ENCODE results near the gene CAMK4.

DNA sequence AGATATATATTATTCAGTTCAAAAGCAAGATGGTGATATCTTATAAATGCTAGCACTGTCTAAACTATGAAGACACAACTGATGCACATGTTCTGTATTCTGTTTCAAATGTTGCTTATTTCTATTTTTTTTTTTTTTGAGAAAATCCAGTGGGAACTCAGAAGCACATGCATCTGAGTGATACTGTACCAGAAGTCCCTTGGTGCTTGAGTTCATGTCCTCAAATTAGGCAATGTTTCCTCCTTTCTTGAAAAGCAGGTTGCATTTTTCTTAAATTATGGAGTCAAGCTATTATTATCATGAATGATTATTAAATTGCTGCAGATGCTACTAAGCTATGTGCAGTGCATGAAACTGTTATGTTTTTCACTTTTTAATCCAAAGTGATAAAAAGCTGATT lies 70.4 kb downstream of the CAMK4 start:
- no peak for TF ChIP-seq RBM25 (IDR thresholded peaks at IDR 0.05; ENCODE audit: low read depth, low read length, severe bottlenecking)
- TF ChIP-seq HDAC3 (IDR thresholded peaks at IDR 0.05; ENCODE audit: borderline replicate concordance, partially characterized antibody): no peak
- no peak for TF ChIP-seq CEBPB (tag; IDR thresholded peaks at IDR 0.05)
- no peak for TF ChIP-seq BDP1 (IDR thresholded peaks at IDR 0.05; ENCODE audit: insufficient read depth, insufficient read length)
- TF ChIP-seq KDM1A (IDR thresholded peaks at IDR 0.05): no peak
- TF ChIP-seq SMC3 (conservative IDR thresholded peaks at IDR 0.05; ENCODE audit: insufficient read depth, low read depth, low read length): no peak
- no peak for TF ChIP-seq CTCF (IDR thresholded peaks at IDR 0.05 in 2 of 3, conservative IDR thresholded peaks at IDR 0.05 in 1 of 3; ENCODE audit: insufficient read depth in 2 of 3, low read depth in 1 of 3, low read length in 3 of 3)
- TF ChIP-seq VEZF1 (CRISPR knock-in tag; IDR thresholded peaks at IDR 0.05): no peak
- TF ChIP-seq BMI1 (IDR thresholded peaks at IDR 0.05; ENCODE audit: low read length): no peak
- no peak for TF ChIP-seq TBL1XR1 (IDR thresholded peaks at IDR 0.05; ENCODE audit: low read length in 2 of 2)
- no peak for TF ChIP-seq POLR2AphosphoS5 (IDR thresholded peaks at IDR 0.05; ENCODE audit: control insufficient read depth, insufficient read depth, low read depth, low read length)
- TF ChIP-seq, protein P1, sequence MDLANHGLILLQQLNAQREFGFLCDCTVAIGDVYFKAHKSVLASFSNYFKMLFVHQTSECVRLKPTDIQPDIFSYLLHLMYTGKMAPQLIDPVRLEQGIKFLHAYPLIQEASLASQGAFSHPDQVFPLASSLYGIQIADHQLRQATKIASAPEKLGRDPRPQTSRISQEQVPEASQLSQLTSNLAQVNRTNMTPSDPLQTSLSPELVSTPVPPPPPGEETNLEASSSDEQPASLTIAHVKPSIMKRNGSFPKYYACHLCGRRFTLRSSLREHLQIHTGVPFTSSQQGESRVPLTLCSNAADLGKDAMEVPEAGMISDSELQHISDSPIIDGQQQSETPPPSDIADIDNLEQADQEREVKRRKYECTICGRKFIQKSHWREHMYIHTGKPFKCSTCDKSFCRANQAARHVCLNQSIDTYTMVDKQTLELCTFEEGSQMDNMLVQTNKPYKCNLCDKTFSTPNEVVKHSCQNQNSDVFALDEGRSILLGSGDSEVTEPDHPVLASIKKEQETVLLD (IDR thresholded peaks at IDR 0.05): no peak
- TF ChIP-seq, protein P2, sequence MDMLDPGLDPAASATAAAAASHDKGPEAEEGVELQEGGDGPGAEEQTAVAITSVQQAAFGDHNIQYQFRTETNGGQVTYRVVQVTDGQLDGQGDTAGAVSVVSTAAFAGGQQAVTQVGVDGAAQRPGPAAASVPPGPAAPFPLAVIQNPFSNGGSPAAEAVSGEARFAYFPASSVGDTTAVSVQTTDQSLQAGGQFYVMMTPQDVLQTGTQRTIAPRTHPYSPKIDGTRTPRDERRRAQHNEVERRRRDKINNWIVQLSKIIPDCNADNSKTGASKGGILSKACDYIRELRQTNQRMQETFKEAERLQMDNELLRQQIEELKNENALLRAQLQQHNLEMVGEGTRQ (CRISPR knock-in tag; IDR thresholded peaks at IDR 0.05): no peak
